ENCODE results near the gene TNS3. TPM values are rescaled to one million over a fixed set of nuclear protein-coding genes. Genes with fewer than 3 reads are reported as not detected.

Gene TNS3
- polyA plus RNA-seq, 3 donors, result 5.2 to 30.3 (median 7.9) TPM

DNA sequence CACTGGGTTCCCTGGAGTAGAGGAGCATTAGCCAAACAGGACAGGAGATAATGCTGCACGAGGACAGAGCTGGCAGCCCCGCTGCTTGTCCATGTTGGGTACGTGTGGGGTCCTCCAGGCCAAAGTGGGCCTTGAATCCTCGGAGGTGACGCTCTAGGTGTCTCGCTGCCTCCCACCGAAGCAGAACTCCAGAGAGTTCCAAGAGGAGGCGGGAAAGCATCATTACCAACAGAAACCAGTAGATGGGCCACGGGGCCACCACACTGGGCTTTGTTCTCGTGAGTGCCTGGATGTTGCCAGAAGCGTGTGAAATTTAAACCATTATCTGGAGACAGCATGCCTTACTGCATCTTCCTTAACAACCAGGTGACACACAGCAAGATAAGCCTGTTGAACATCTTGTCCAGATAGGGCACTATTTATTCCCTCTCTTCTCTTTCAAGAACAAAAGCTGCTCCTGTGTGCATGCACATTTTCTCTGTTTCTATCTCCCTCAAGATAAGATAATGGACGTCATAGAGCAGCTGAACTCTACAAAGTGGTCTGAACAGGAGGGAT lies 56.8 kb downstream of the TNS3 start:
- H3K9me3 Mint-ChIP-seq, result peaks cover 0 to 2% (median 0%) of the 10 kb centered on the region in 7 donors
- Histone ChIP-seq H3K9ac (ENCODE audit: insufficient read depth, low read length, poor library complexity, severe bottlenecking) (no peak overlapping the region), H3K4me3 (replicated peaks in 1 of 3; ENCODE audit: low read depth in 2 of 3, low read length in 3 of 3) (no peak overlapping the region), H3K4me1 (ENCODE audit: control insufficient read depth in 1 of 2, insufficient read depth in 2 of 2, low read length in 2 of 2) (peaks cover 14 to 15% of the 10 kb centered on the region in 2 donors), H2AFZ (ENCODE audit: insufficient read depth, low read depth, low read length, poor library complexity, severe bottlenecking) (no peak overlapping the region), H4K20me1 (ENCODE audit: insufficient read depth, low read length) (peaks cover 91% of the 10 kb centered on the region), H3K4me2 (replicated peaks; ENCODE audit: extremely low read depth, low read length, poor library complexity, severe bottlenecking) (no peak overlapping the region), H3K36me3 (replicated peaks in 1 of 2; ENCODE audit: control insufficient read depth in 1 of 2, insufficient read depth in 2 of 2, low read length in 2 of 2) (peaks cover 52 to 84% of the 10 kb centered on the region in 2 donors), H3K79me2 (ENCODE audit: insufficient read depth, low read length) (peaks cover 56% of the 10 kb centered on the region), H3K27me3 (ENCODE audit: control insufficient read depth in 2 of 2, insufficient read depth in 2 of 2, low read length in 2 of 2) (no peaks in the 10 kb centered on the region), H3K9me3 (replicated peaks in 1 of 2; ENCODE audit: control insufficient read depth in 1 of 2, insufficient read depth in 1 of 2, low read length in 2 of 2) (no peaks in the 10 kb centered on the region), H3K27ac (ENCODE audit: low read depth in 1 of 2, low read length in 2 of 2) (no peak overlapping the region)
- intact Hi-C loops (cut with micrococcal nuclease), result no loop called here
- WGBS (ENCODE audit: insufficient coverage), result 96% methylated on average over 11 of the region's 12 CpGs
- H3K27ac Mint-ChIP-seq, result peak overlapping the region in 2 of 7 donors; percentile 2 to 70
- DNase-seq, result no peak
- no peak overlapping the region for H3K4me3 Mint-ChIP-seq
- TF ChIP-seq, protein P1, sequence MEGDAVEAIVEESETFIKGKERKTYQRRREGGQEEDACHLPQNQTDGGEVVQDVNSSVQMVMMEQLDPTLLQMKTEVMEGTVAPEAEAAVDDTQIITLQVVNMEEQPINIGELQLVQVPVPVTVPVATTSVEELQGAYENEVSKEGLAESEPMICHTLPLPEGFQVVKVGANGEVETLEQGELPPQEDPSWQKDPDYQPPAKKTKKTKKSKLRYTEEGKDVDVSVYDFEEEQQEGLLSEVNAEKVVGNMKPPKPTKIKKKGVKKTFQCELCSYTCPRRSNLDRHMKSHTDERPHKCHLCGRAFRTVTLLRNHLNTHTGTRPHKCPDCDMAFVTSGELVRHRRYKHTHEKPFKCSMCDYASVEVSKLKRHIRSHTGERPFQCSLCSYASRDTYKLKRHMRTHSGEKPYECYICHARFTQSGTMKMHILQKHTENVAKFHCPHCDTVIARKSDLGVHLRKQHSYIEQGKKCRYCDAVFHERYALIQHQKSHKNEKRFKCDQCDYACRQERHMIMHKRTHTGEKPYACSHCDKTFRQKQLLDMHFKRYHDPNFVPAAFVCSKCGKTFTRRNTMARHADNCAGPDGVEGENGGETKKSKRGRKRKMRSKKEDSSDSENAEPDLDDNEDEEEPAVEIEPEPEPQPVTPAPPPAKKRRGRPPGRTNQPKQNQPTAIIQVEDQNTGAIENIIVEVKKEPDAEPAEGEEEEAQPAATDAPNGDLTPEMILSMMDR (IDR thresholded peaks at IDR 0.05), result no peak
- H3K4me1 Mint-ChIP-seq, result peaks cover 21% of the 10 kb centered on the region
- peaks cover 75 to 87% of the 10 kb centered on the region in 2 donors for H3K36me3 Mint-ChIP-seq
- H3K27me3 Mint-ChIP-seq (ENCODE audit: low read depth in 3 of 3), result no peaks in the 10 kb centered on the region

DNA sequence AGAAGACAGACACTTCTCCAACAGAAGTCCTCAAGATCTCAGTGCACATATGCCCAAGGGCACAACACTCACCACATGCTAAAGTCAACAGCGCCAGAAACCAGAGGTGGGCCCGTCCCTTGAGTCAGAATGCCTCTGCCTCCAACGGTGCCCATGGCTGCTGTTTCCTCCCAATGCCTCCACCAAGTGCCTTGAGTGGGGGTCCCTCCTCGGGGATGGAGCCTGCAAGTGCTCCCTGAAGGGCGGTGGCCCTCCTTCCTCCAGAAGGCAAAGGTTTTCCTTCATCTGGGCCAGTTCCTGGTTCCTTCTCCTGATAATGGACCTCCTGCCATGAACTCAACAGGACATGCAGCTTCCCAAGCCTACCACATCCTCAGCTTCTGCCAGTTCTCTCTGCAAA lies 58.5 kb downstream of the TNS3 start:
- H3K36me3 ChIP-seq (replicated peaks in 1 of 2; ENCODE audit: control insufficient read depth in 1 of 2, insufficient read depth in 2 of 2, low read length in 2 of 2), result peaks cover 49 to 80% of the 10 kb centered on the region in 2 donors
- Mint-ChIP-seq H3K4me1 (peaks cover 23% of the 10 kb centered on the region), H3K27me3 (ENCODE audit: low read depth in 3 of 3) (no peaks in the 10 kb centered on the region), H3K27ac (peak overlapping the region in 2 of 7 donors; percentile 30 to 79), H3K4me3 (no peak overlapping the region), H3K9me3 (no peaks in the 10 kb centered on the region), H3K36me3 (peaks cover 76 to 88% of the 10 kb centered on the region in 2 donors)
- 87% methylated on average over 5 of the region's 5 CpGs for WGBS (ENCODE audit: insufficient coverage)
- H3K4me2 ChIP-seq (replicated peaks; ENCODE audit: extremely low read depth, low read length, poor library complexity, severe bottlenecking), result no peak overlapping the region
- H3K27ac ChIP-seq (ENCODE audit: low read depth in 1 of 2, low read length in 2 of 2), result peak overlapping the region in 1 of 2 donors; percentile 16
- H3K27me3 ChIP-seq (ENCODE audit: control insufficient read depth in 2 of 2, insufficient read depth in 2 of 2, low read length in 2 of 2), result no peaks in the 10 kb centered on the region
- H3K4me1 ChIP-seq (ENCODE audit: control insufficient read depth in 1 of 2, insufficient read depth in 2 of 2, low read length in 2 of 2), result peaks cover 16 to 17% of the 10 kb centered on the region in 2 donors
- intact Hi-C loops (cut with micrococcal nuclease), result no loop called here
- TF ChIP-seq, protein P1 (IDR thresholded peaks at IDR 0.05), result no peak
- H2AFZ ChIP-seq (ENCODE audit: insufficient read depth, low read depth, low read length, poor library complexity, severe bottlenecking), result no peak overlapping the region
- H3K9me3 ChIP-seq (replicated peaks in 1 of 2; ENCODE audit: control insufficient read depth in 1 of 2, insufficient read depth in 1 of 2, low read length in 2 of 2), result no peaks in the 10 kb centered on the region
- no peak for DNase-seq
- peaks cover 89% of the 10 kb centered on the region for H4K20me1 ChIP-seq (ENCODE audit: insufficient read depth, low read length)
- H3K9ac ChIP-seq (ENCODE audit: insufficient read depth, low read length, poor library complexity, severe bottlenecking), result no peak overlapping the region
- H3K79me2 ChIP-seq (ENCODE audit: insufficient read depth, low read length), result peaks cover 61% of the 10 kb centered on the region
- H3K4me3 ChIP-seq (replicated peaks in 1 of 3; ENCODE audit: low read depth in 2 of 3, low read length in 3 of 3), result no peak overlapping the region

Data from CD14-positive monocyte (primary cell).